Measurements from ENCODE around the gene TOR2A. TPM values are rescaled to one million over a fixed set of nuclear protein-coding genes. Genes with fewer than 3 reads are reported as not detected.

Gene TOR2A
- total RNA-seq, 4 donors from 2014 or later = 10.7 to 12.5 (median 11.5) TPM

DNA sequence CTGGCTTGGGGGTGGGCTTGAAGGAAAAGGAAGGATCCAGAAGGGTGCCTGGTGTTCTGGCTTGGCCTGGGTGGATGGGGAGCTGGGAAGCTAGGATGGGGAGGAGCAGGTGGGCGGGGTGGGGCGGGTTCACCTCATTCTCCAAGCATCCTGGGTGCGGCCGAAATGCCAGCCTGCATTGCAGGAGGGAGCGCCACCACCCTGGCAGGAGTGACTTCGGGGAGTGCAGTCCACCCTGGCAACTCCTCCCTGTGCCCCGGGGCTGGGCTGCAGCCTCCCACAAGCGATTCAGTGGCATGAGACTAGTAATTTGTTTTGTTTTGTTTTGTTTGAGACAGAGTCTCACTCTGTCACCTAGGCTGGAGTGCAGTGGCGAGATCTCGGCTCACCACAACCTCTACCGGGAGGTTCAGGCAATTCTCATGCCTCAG lies 13.7 kb downstream of the TOR2A start:
- intact Hi-C loops (cut with DNase I) = loop anchor here (5.0 to 10.0 kb wide), 2 partner anchors 114 to 217 kb away; no protein-coding TSS in a partner anchor
- Histone ChIP-seq H3K4me1 (peaks cover 0 to 35% (median 6%) of the 10 kb centered on the region in 3 donors), H3K9me3 (no peaks in the 10 kb centered on the region), H3K36me3 (no peaks in the 10 kb centered on the region), H3K4me3 (no peak overlapping the region), H3K27ac (no peak overlapping the region), H3K27me3 (no peaks in the 10 kb centered on the region)
- TF ChIP-seq POLR2A (IDR thresholded peaks at IDR 0.05) = no peak
- TF ChIP-seq, protein P1, sequence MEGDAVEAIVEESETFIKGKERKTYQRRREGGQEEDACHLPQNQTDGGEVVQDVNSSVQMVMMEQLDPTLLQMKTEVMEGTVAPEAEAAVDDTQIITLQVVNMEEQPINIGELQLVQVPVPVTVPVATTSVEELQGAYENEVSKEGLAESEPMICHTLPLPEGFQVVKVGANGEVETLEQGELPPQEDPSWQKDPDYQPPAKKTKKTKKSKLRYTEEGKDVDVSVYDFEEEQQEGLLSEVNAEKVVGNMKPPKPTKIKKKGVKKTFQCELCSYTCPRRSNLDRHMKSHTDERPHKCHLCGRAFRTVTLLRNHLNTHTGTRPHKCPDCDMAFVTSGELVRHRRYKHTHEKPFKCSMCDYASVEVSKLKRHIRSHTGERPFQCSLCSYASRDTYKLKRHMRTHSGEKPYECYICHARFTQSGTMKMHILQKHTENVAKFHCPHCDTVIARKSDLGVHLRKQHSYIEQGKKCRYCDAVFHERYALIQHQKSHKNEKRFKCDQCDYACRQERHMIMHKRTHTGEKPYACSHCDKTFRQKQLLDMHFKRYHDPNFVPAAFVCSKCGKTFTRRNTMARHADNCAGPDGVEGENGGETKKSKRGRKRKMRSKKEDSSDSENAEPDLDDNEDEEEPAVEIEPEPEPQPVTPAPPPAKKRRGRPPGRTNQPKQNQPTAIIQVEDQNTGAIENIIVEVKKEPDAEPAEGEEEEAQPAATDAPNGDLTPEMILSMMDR (IDR thresholded peaks at IDR 0.05) = no peak
- DNase-seq = no peak
- WGBS, 2 donors = 12 to 56% methylated on average over 8 of the region's 11 CpGs

DNA sequence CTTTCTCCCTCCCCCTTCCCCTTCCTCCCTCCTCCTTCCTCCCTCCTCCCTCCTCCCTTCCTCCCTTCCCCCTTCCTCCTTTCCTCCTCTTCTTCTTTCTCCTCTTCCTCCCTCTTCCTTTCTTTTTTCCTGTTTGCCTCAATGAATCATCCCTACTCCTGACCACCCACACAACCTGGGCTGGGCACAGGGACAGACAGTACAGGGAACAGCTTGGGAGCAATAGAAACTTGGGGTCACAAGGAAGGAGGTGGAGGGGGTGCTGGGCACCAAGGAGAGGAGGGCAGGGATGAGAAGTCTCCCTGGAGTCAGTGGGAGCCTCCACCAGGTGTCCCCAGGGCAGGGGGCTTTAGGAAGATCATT lies 14.2 kb downstream of the TOR2A start:
- TF ChIP-seq, protein P1 (IDR thresholded peaks at IDR 0.05) = no peak
- no peak for TF ChIP-seq POLR2A (IDR thresholded peaks at IDR 0.05)
- Histone ChIP-seq H3K27ac (no peak overlapping the region), H3K27me3 (no peaks in the 10 kb centered on the region), H3K36me3 (no peaks in the 10 kb centered on the region), H3K9me3 (no peaks in the 10 kb centered on the region), H3K4me1 (peaks cover 0 to 41% (median 10%) of the 10 kb centered on the region in 3 donors), H3K4me3 (no peak overlapping the region)
- no peak for DNase-seq
- intact Hi-C loops (cut with DNase I) = loop anchor here (5.0 to 10.0 kb wide), 2 partner anchors 114 to 216 kb away; no protein-coding TSS in a partner anchor

DNA sequence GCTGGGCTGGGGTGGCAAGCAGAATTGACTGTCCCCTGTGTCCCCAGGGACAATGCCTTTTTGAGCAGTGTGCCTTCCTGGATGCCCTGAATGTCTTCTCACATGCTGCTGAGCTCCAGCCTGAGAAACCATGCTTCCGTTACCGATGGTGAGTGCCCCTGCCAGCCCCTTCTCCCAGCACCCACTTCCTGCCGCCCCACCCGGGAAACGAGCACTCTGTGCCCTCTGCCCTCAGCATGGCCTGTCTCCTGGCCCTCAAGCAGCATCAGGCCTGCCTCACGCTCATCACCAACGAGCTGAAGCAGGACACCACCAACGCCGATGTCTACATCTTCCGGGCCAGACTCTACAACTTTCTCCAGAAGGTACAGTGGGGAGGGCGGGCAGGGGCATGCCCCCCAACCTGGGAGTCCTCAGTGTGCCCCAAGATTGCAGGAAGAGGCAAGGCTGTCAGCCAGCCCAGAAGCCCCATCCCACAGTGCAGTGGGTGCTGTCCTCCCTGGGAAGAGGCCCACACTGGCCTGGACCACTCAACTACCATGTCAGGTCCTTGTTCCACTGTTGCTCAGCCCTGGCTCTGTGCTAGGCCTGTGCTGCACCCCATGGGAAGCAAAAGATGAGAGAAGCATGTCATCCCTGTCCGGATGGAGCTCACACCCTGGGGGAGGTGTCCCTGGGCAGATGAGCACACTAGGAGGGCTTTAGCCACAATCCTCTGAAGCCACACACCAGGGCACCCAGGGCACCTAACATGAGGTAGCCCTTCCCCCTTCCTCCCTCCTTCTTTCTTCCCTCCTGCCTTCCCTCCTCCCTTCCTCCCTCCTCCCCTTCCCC lies 14.8 kb downstream of the TOR2A start:
- H3K27me3 ChIP-seq = no peaks in the 10 kb centered on the region
- TF ChIP-seq POLR2A (IDR thresholded peaks at IDR 0.05) = no peak
- TF ChIP-seq, protein P1 (IDR thresholded peaks at IDR 0.05) = no peak
- intact Hi-C loops (cut with DNase I) = loop anchor here (5.0 to 10.0 kb wide), 2 partner anchors 113 to 215 kb away; no protein-coding TSS in a partner anchor
- DNase-seq = no peak
- H3K9me3 ChIP-seq = no peaks in the 10 kb centered on the region
- H3K27ac ChIP-seq = no peak overlapping the region
- no peak overlapping the region for H3K4me3 ChIP-seq
- H3K4me1 ChIP-seq = peaks cover 0 to 42% (median 10%) of the 10 kb centered on the region in 3 donors
- WGBS, 2 donors = 66% methylated on average over 4 to 5 of the region's 12 CpGs
- H3K36me3 ChIP-seq = no peaks in the 10 kb centered on the region

DNA sequence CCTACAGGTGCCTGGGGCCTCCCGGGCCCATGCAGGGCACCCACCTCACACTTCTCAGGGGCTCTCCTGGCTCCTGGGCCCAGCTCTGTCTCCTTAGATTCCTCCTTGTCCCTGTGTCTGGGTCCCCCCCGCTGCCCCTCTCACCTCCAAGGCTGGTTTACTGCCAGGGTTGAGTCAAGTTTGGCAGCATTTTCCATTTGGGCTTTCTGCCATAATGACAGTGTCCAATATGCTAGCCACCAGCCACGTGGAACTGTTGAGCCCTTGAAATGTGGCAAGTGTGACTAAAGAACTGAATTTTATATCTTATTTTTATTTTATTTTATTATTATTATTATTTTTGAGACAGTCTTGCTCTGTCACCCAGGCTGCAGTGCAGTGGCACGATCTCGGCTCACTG lies 17.3 kb downstream of the TOR2A start:
- Histone ChIP-seq H3K4me1 (peaks cover 11 to 36% (median 11%) of the 10 kb centered on the region in 3 donors), H3K27me3 (no peaks in the 10 kb centered on the region), H3K27ac (no peak overlapping the region), H3K36me3 (no peaks in the 10 kb centered on the region), H3K4me3 (no peak overlapping the region), H3K9me3 (no peaks in the 10 kb centered on the region)
- no peak for DNase-seq
- TF ChIP-seq POLR2A (IDR thresholded peaks at IDR 0.05) = no peak
- TF ChIP-seq, protein P1 (IDR thresholded peaks at IDR 0.05) = no peak
- WGBS, 2 donors = 73 to 84% methylated on average over 5 of the region's 5 CpGs
- intact Hi-C loops (cut with DNase I) = no loop called here

DNA sequence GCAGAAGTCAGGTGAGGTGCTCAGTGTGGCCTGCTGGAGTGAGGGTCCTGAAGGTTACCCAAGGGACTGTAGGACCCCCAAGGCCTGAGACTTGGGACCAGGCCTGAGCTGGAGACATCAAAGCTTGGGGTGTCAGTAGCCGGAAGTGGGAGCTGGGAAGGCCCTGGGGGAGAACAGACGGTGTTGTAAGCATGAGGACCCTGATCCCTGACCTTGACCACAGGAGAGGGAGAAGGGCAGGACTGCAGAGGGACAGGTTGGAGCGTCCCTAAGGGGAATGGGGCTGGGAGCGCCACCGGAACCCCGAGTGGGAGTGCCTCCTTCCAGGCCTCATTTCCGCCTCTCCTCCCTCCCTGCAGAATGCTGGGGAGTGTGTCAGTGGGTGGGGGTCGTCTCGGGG lies 18.7 kb downstream of the TOR2A start:
- Histone ChIP-seq H3K4me3 (peak overlapping the region in 3 of 4 donors; percentile 73 to 81 (median 78)), H3K4me1 (peaks cover 11 to 29% (median 11%) of the 10 kb centered on the region in 3 donors), H3K9me3 (no peaks in the 10 kb centered on the region), H3K36me3 (no peaks in the 10 kb centered on the region), H3K27ac (peak overlapping the region in 2 of 4 donors; percentile 82 to 93), H3K27me3 (no peaks in the 10 kb centered on the region)
- TF ChIP-seq POLR2A (IDR thresholded peaks at IDR 0.05) = no peak
- TF ChIP-seq, protein P1 (IDR thresholded peaks at IDR 0.05) = no peak
- intact Hi-C loops (cut with DNase I) = no loop called here
- no peak for DNase-seq
- whole genome bisulfite sequencing, 2 donors = 68 to 100% methylated on average over 1 to 6 of the region's 9 CpGs

All from esophagus squamous epithelium (tissue), 5 donors.